Adrenal gland (tissue), 12 donors: ENCODE results near the gene FBLN1. TPM values are rescaled to one million over a fixed set of nuclear protein-coding genes. Genes with fewer than 3 reads are reported as not detected.

Experiments used
- DNase-seq, 7 donors: peaks; one replicate each; pipeline ENCODE4 v3.0.0-alpha.2; 2019 to 2020
- H3K27ac ChIP-seq, 5 donors: fragments of 200-600 bp; sonication (generic) in 4 of 5; 1 replicate in 3 of 5; 2 replicates in 2 of 5; pipeline versions ENCODE4 v1.5.1 to v1.8.0; 2016 to 2020; ENCODE audit warnings: mild to moderate bottlenecking in 1 of 5
- H3K27me3 ChIP-seq: fragments of 200-600 bp; 2 replicates; pipeline ENCODE4 v1.8.0; 2021
- H3K36me3 ChIP-seq, 2 donors: fragments of 200-600 bp; replicated peaks in 1 of 2; 1 replicate in 1 of 2; 2 replicates in 1 of 2; pipeline versions ENCODE4 v1.5.1 to v1.8.0; 2018 to 2022
- H3K4me1 ChIP-seq, 2 donors: fragments of 200-600 bp; replicated peaks in 1 of 2; 1 replicate in 1 of 2; 2 replicates in 1 of 2; pipeline versions ENCODE4 v1.5.1 to v1.8.0; 2018 to 2021
- H3K4me3 ChIP-seq, 4 donors: fragments of 200-600 bp; sonication (generic) in 3 of 4; one replicate each; pipeline ENCODE4 v1.5.1; 2016 to 2018
- H3K9me3 ChIP-seq, 3 donors: fragments of 200-600 bp; sonication (generic) in 1 of 3; replicated peaks in 1 of 3; 1 replicate in 2 of 3; 2 replicates in 1 of 3; pipeline versions ENCODE4 v1.5.1 to v1.8.0; 2016 to 2021
- CTCF ChIP-seq, 6 experiments: fragments of 450-650 bp in 4 of 6; fragments of 200-600 bp in 2 of 6; sonication (generic) in 1 of 6; IDR thresholded peaks; 1 replicate in 5 of 6; 2 replicates in 1 of 6; pipeline versions ENCODE4 v1.5.1 to v1.8.0; 2016 to 2021; ENCODE audit warnings: antibody characterized with exemption in 6 of 6, mild to moderate bottlenecking in 2 of 6, moderate library complexity in 1 of 6
- POLR2A ChIP-seq, 2 donors: fragments of 450-650 bp; IDR thresholded peaks; one replicate each; pipeline ENCODE4 v1.6.1; 2017; ENCODE audit warnings: antibody characterized with exemption in 2 of 2, mild to moderate bottlenecking in 2 of 2, moderate library complexity in 1 of 2
- WGBS, 4 donors: extraction: QIAGEN DNeasy Blood & Tissue Kit in 2 of 4; methylation state at CpG; one replicate each; pipeline versions ENCODE4 v1.1.5 to v1.1.7; 2013 to 2017; 5-methylcytosine and 5-hydroxymethylcytosine counted together
- intact Hi-C, 2 donors: fragments of 100-400 bp; cut with DNase I; formaldehyde crosslinking; loops; one replicate each; pipeline versions ENCODE4 v1.14.1 to v1.15.0; 2022 to 2023
- polyA plus RNA-seq, 3 donors: library from polyadenylated mRNA; stranded (reverse); fragments of 200-250 nt in 2 of 3; fragments of 350-450 nt in 1 of 3; fragmentation: Illumina TruSeq in 1 of 3; extraction: RNeasy Lipid Tissue Mini Kit (QIAGEN cat#74804) in 1 of 3; gene quantifications; one replicate each; pipeline ENCODE4 v1.2.3, GENCODE V29; 2013 to 2014
- total RNA-seq, 9 donors: library from RNA; depleted of rRNA in 4 of 9; stranded (reverse); fragments of >200 nt in 4 of 9; fragments of 120-200 nt in 1 of 9; fragmentation: NEBNext Ultra II Directional in 1 of 9; extraction: Animal tissue kit (Norgen Biotek cat#: 25700) in 1 of 9; gene quantifications; one replicate each; pipeline versions ENCODE4 v1.1.0 to v1.2.4, GENCODE V29; 2013 to 2023
- donor health status: healthy with polysubstance abuse.
- donor health status: Bipolar disorder and iron deficiency.
- donor health status: DM: yes; HTN: yes; CAD: no.
- donor health status: DM: no; HTN: no; CAD: no.
- donor health status: DM: no; HTN: no; CAD: no.
- donor health status: DM: yes; HTN: yes; CAD: no.

Gene FBLN1
- total and polyA plus RNA-seq, 12 donors = 13.0 to 387 (median 148) TPM

GRCh38 chr22:45465633-45466032 lies 37.0 kb upstream of the FBLN1 start:
- Histone ChIP-seq H3K36me3 (no peaks in the 10 kb centered on the region), H3K27me3 (no peaks in the 10 kb centered on the region), H3K9me3 (no peaks in the 10 kb centered on the region), H3K4me3 (no peak overlapping the region), H3K27ac (no peak overlapping the region), H3K4me1 (no peaks in the 10 kb centered on the region)
- 73 to 86% (median 80%) methylated on average over 3 of the region's 3 CpGs for WGBS, 4 donors
- TF ChIP-seq CTCF (IDR thresholded peaks at IDR 0.05) (no peak), POLR2A (IDR thresholded peaks at IDR 0.05) (no peak)
- DNase-seq = no peak
- intact Hi-C loops = no loop called here

GRCh38 chr22:45468872-45469271 lies 33.8 kb upstream of the FBLN1 start:
- no peaks in the 10 kb centered on the region for H3K36me3 ChIP-seq
- TF ChIP-seq POLR2A (IDR thresholded peaks at IDR 0.05) (no peak), CTCF (IDR thresholded peaks at IDR 0.05) (no peak)
- H3K27ac ChIP-seq = no peak overlapping the region
- intact Hi-C loops = no loop called here
- 58 to 72% (median 62%) methylated on average over 7 of the region's 7 CpGs for WGBS, 4 donors
- H3K27me3 ChIP-seq = no peaks in the 10 kb centered on the region
- no peak overlapping the region for H3K4me3 ChIP-seq
- DNase-seq = no peak
- no peaks in the 10 kb centered on the region for H3K9me3 ChIP-seq
- H3K4me1 ChIP-seq = no peaks in the 10 kb centered on the region

- peak overlapping the region in 1 of 5 donors; percentile 65 for H3K27ac ChIP-seq
- intact Hi-C loops = no loop called here
- WGBS, 4 donors = 61 to 71% (median 70%) methylated on average over 8 of the region's 8 CpGs
- TF ChIP-seq POLR2A (IDR thresholded peaks at IDR 0.05) (no peak), CTCF (IDR thresholded peaks at IDR 0.05) (no peak)
- H3K4me1 ChIP-seq = no peaks in the 10 kb centered on the region
- H3K27me3 ChIP-seq = no peaks in the 10 kb centered on the region
- no peaks in the 10 kb centered on the region for H3K36me3 ChIP-seq
- no peaks in the 10 kb centered on the region for H3K9me3 ChIP-seq
- DNase-seq = no peak
- H3K4me3 ChIP-seq = no peak overlapping the region
These were observed 33.2 kb upstream of the FBLN1 start for GRCh38 chr22:45469281-45470073.

GRCh38 chr22:45470871-45471270 lies 31.8 kb upstream of the FBLN1 start:
- Histone ChIP-seq H3K27me3 (no peaks in the 10 kb centered on the region), H3K27ac (peak overlapping the region in 1 of 5 donors; percentile 11), H3K4me1 (no peaks in the 10 kb centered on the region), H3K9me3 (no peaks in the 10 kb centered on the region), H3K36me3 (no peaks in the 10 kb centered on the region), H3K4me3 (no peak overlapping the region)
- DNase-seq = no peak
- WGBS, 4 donors = 76 to 84% (median 81%) methylated on average over 11 of the region's 11 CpGs
- no peak for TF ChIP-seq POLR2A (IDR thresholded peaks at IDR 0.05)
- no peak for TF ChIP-seq CTCF (IDR thresholded peaks at IDR 0.05)
- intact Hi-C loops = no loop called here
